H1 (cell line): ENCODE measurements around the gene TKFC. TPM values are rescaled to one million over a fixed set of nuclear protein-coding genes. Genes with fewer than 3 reads are reported as not detected.

Experiments used
- CHD7 ChIP-seq: fragments of 300-600 bp; sonication (generic); IDR thresholded peaks from 2 replicates; pipeline ENCODE4 v1.7.1; 2012; ENCODE audit warnings: low read length, moderate library complexity, mild to moderate bottlenecking, inconsistent platforms; ENCODE audit not compliant: insufficient replicate concordance
- EZH2 ChIP-seq: fragments of 200-600 bp; sonication (generic); IDR thresholded peaks from 2 replicates; pipeline ENCODE4 v1.7.1; 2012; ENCODE audit warnings: low read depth, mild to moderate bottlenecking, moderate library complexity, low read length, inconsistent platforms; ENCODE audit not compliant: severe bottlenecking
- FOSL1 ChIP-seq: IDR thresholded peaks from 2 replicates; pipeline ENCODE4 v1.6.1; 2011; ENCODE audit warnings: mild to moderate bottlenecking, low read depth, low read length, moderate library complexity; ENCODE audit not compliant: insufficient read depth
- GTF2F1 ChIP-seq: IDR thresholded peaks from 2 replicates; pipeline ENCODE4 v1.6.1; 2012; ENCODE audit warnings: low read depth, low read length, improper control_type of control experiment, borderline replicate concordance
- KDM5A ChIP-seq: fragments of 200-600 bp; IDR thresholded peaks from 2 replicates; pipeline ENCODE4 v1.7.1; 2012; ENCODE audit warnings: mild to moderate bottlenecking, low read length, inconsistent platforms, mixed read lengths
- MAFK ChIP-seq: IDR thresholded peaks from 2 replicates; pipeline ENCODE4 v1.6.1; 2012; ENCODE audit warnings: low read depth, mild to moderate bottlenecking, improper control_type of control experiment, low read length
- RBBP5 ChIP-seq: IDR thresholded peaks from 2 replicates; pipeline ENCODE4 v1.7.1; 2012; ENCODE audit warnings: low read depth, mild to moderate bottlenecking, inconsistent platforms, low read length, moderate library complexity, borderline replicate concordance
- SRF ChIP-seq: IDR thresholded peaks from 2 replicates; pipeline ENCODE4 v1.6.1; 2011; ENCODE audit warnings: mild to moderate bottlenecking, low read depth, low read length, moderate library complexity
- SUZ12 ChIP-seq: fragments of 200-600 bp; sonication (generic); IDR thresholded peaks from 2 replicates; pipeline ENCODE4 v1.6.1; 2012; ENCODE audit warnings: mild to moderate bottlenecking, inconsistent platforms, low read length, moderate library complexity, mixed read lengths
- polyA plus RNA-seq, 7 experiments: library from polyadenylated mRNA; depleted of rRNA in 3 of 7; stranded (reverse) in 5 of 7; unstranded in 2 of 7; fragments of >200 nt in 5 of 7; fragments of 200-250 nt in 2 of 7; gene quantifications; 1 replicate in 5 of 7; 2 replicates in 1 of 7; 4 replicates in 1 of 7; pipeline versions ENCODE4 v1.2.1 to v1.2.3, GENCODE V29; 2011 to 2013; ENCODE audit warnings: missing spikeins in 2 of 7, mixed read lengths in 2 of 7
- total RNA-seq: library from RNA; stranded (reverse); fragmentation: NEBNext Ultra II Directional; extraction: Animal tissue kit (Norgen Biotek cat#: 25700); gene quantifications from 2 replicates; pipeline ENCODE4 v1.2.1, GENCODE V29; 2021

Gene TKFC
- total and polyA plus RNA-seq, 2 of the 8 experiments (the other 6 are each of a cell fraction or from before 2014, with no cell fraction given), result 53.5 to 55.0 TPM

GRCh38 chr11:61332797-61333549, at the start of gene TKFC, which contains the start of gene DDB1 (continued):
- TF ChIP-seq CHD7 (no peak), SUZ12 (no peak), KDM5A (peak; percentile 30; the same call in 1 of the 2 replicates), RBBP5 (peak; percentile 79; the same call in 1 of the 2 replicates), EZH2 (no peak), SRF (no peak), FOSL1 (no peak), MAFK (no peak), GTF2F1 (peak; percentile 30; the same call in 1 of the 2 replicates)
